Activated T-cell treated with anti-CD3 and anti-CD28 coated beads, Interleukin-2, amount 50 U/mL, for 24 hours (primary cell): ENCODE measurements around the gene SDCCAG8.
"Not testable (repeated sequence)": the region's sequence is repeated elsewhere in the genome, so short reads cannot be mapped to it uniquely, and the experiment has no call there.

Source experiments
- DNase-seq: peaks from one replicate; pipeline ENCODE4 v3.0.0-alpha.2; 2020
- H3K27ac Mint-ChIP-seq: 2 replicates; pipeline ENCODE4 v1.8.0; 2020; ENCODE audit warnings: mild to moderate bottlenecking, mixed read lengths
- H3K27me3 Mint-ChIP-seq: 2 replicates; pipeline ENCODE4 v1.8.0; 2020; ENCODE audit warnings: mixed read lengths
- H3K36me3 Mint-ChIP-seq: 2 replicates; pipeline ENCODE4 v1.8.0; 2020; ENCODE audit warnings: low read depth, mixed read lengths
- H3K4me1 Mint-ChIP-seq: 2 replicates; pipeline ENCODE4 v1.8.0; 2020; ENCODE audit warnings: low read depth, mixed read lengths
- H3K4me3 Mint-ChIP-seq: 2 replicates; pipeline ENCODE4 v1.8.0; 2020; ENCODE audit warnings: mild to moderate bottlenecking, moderate library complexity, mixed read lengths
- H3K9me3 Mint-ChIP-seq: 2 replicates; pipeline ENCODE4 v1.8.0; 2020; ENCODE audit warnings: mixed read lengths

Gene SDCCAG8

DNA sequence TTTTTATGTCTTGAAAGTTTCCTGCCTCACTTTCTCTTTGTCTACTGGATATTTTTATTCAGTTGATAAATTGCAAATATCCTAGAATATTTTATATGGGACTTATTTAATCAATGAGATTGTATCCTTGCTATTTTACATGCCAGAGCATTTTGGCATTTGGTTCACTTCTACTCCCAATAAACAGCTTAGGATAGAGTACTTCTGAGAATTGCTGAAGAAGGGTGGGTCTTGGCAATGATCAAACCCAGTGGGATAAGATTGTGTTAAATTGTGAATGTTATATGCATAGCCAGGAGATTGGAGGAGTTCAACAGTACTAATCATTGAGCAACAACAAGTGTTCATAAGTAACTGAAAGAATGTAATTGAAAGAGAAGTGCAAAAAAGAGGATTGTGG is 60.1 kb downstream of the SDCCAG8 start:
- DNase-seq: no peak
- Mint-ChIP-seq H3K27ac (no peak overlapping the region), H3K4me3 (no peak overlapping the region), H3K4me1 (peaks cover 5% of the 10 kb centered on the region), H3K27me3 (no peaks in the 10 kb centered on the region), H3K9me3 (no peaks in the 10 kb centered on the region), H3K36me3 (peaks cover 40% of the 10 kb centered on the region)

DNA sequence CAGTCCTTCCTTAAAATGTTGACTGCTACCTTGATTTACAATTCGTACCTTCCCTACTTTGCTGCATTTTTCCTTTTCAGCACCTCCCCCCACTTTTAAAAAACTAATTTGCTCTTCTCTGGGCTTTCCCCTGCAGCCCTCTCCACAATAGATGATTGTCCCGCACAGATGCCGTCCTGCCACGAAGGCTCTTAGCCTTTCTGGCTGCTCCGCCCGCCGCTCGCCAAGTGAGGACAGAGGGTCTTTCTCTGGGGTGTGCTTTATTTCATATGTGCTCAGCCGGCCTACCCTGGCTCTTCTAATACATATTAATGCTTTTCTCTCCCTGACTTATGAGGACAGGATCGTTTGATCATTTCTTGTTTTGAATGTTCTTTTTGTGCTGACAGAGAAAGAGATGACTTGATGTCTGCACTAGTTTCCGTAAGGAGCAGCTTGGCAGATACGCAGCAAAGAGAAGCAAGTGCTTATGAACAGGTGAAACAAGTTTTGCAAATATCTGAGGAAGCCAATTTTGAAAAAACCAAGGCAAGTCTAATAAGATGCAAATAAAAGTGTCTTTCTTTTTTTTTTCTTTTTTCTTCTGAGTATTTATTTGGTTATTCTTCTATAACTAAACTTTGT is 60.6 kb downstream of the SDCCAG8 start:
- DNase-seq: no peak
- no peaks in the 10 kb centered on the region for H3K27me3 Mint-ChIP-seq
- H3K27ac Mint-ChIP-seq: no peak overlapping the region
- no peaks in the 10 kb centered on the region for H3K9me3 Mint-ChIP-seq
- H3K4me1 Mint-ChIP-seq: peaks cover 5% of the 10 kb centered on the region
- peaks cover 39% of the 10 kb centered on the region for H3K36me3 Mint-ChIP-seq
- no peak overlapping the region for H3K4me3 Mint-ChIP-seq

GRCh38 chr1:243320224-243320623 is 64.4 kb downstream of the SDCCAG8 start:
- Mint-ChIP-seq H3K4me3 (no peak overlapping the region), H3K4me1 (peaks cover 2% of the 10 kb centered on the region), H3K27me3 (no peaks in the 10 kb centered on the region), H3K36me3 (peaks cover 28% of the 10 kb centered on the region), H3K27ac (no peak overlapping the region), H3K9me3 (no peaks in the 10 kb centered on the region)
- DNase-seq: no peak

- peaks cover 15% of the 10 kb centered on the region for H3K36me3 Mint-ChIP-seq
- H3K27me3 Mint-ChIP-seq: no peaks in the 10 kb centered on the region
- H3K4me1 Mint-ChIP-seq: no peaks in the 10 kb centered on the region
- H3K9me3 Mint-ChIP-seq: no peaks in the 10 kb centered on the region
- H3K27ac Mint-ChIP-seq: no peak overlapping the region
- H3K4me3 Mint-ChIP-seq: no peak overlapping the region
- no peak for DNase-seq
Observed at GRCh38 chr1:243322326-243322725, 66.5 kb downstream of the SDCCAG8 start.

- Mint-ChIP-seq H3K9me3 (no peaks in the 10 kb centered on the region), H3K27me3 (no peaks in the 10 kb centered on the region), H3K27ac (no peak overlapping the region), H3K4me1 (no peaks in the 10 kb centered on the region), H3K4me3 (no peak overlapping the region), H3K36me3 (peaks cover 5% of the 10 kb centered on the region)
- no peak for DNase-seq
Observed at GRCh38 chr1:243323491-243323890, 67.7 kb downstream of the SDCCAG8 start.

GRCh38 chr1:243325305-243325890 is 69.6 kb downstream of the SDCCAG8 start:
- H3K27me3 Mint-ChIP-seq: no peaks in the 10 kb centered on the region
- no peak for DNase-seq
- H3K36me3 Mint-ChIP-seq: no peaks in the 10 kb centered on the region
- no peaks in the 10 kb centered on the region for H3K4me1 Mint-ChIP-seq
- no peak overlapping the region for H3K4me3 Mint-ChIP-seq
- H3K9me3 Mint-ChIP-seq: no peaks in the 10 kb centered on the region
- H3K27ac Mint-ChIP-seq: no peak overlapping the region

GRCh38 chr1:243332440-243332839 is 76.6 kb downstream of the SDCCAG8 start:
- peaks cover 14% of the 10 kb centered on the region for H3K4me1 Mint-ChIP-seq
- no peaks in the 10 kb centered on the region for H3K27me3 Mint-ChIP-seq
- no peak overlapping the region for H3K4me3 Mint-ChIP-seq
- H3K36me3 Mint-ChIP-seq: peaks cover 42% of the 10 kb centered on the region
- DNase-seq: no peak
- no peaks in the 10 kb centered on the region for H3K9me3 Mint-ChIP-seq
- H3K27ac Mint-ChIP-seq: no peak overlapping the region

DNA sequence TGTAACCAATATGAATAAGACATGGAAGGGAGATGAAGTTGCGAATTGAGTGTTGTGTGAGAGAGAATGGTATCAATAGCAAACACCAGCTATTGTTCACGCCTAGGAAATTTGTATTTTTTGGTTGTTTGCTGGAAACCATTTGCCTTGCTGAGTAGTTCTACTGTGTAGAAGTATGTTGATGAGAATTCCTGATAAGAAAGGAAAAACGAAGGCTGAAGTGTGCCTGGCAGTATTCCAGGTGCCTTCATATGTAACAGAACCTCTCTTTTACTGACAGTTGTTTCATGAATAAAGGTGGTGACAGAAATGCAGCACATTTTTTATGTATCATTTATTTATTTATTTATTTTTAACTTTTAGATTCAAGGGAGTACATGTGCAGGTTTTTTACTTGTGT is 79.5 kb downstream of the SDCCAG8 start:
- no peak overlapping the region for H3K4me3 Mint-ChIP-seq
- H3K27ac Mint-ChIP-seq: no peak overlapping the region
- no peaks in the 10 kb centered on the region for H3K27me3 Mint-ChIP-seq
- H3K9me3 Mint-ChIP-seq: no peaks in the 10 kb centered on the region
- DNase-seq: no peak
- peaks cover 54% of the 10 kb centered on the region for H3K36me3 Mint-ChIP-seq
- H3K4me1 Mint-ChIP-seq: peaks cover 14% of the 10 kb centered on the region

GRCh38 chr1:243336163-243336562 is 80.3 kb downstream of the SDCCAG8 start:
- Mint-ChIP-seq H3K4me1 (peaks cover 14% of the 10 kb centered on the region), H3K36me3 (peaks cover 56% of the 10 kb centered on the region), H3K9me3 (no peaks in the 10 kb centered on the region), H3K27ac (peak overlapping the region; percentile 65), H3K4me3 (no peak overlapping the region), H3K27me3 (no peaks in the 10 kb centered on the region)
- DNase-seq: no peak

GRCh38 chr1:243338848-243339247 is 83.0 kb downstream of the SDCCAG8 start:
- not testable (repeated sequence) for H3K27ac Mint-ChIP-seq, DNase-seq, H3K27me3 Mint-ChIP-seq, H3K9me3 Mint-ChIP-seq, H3K4me3 Mint-ChIP-seq
- Mint-ChIP-seq H3K36me3 (peaks cover 37% of the 10 kb centered on the region), H3K4me1 (peaks cover 14% of the 10 kb centered on the region)

GRCh38 chr1:243341074-243341473 is 85.2 kb downstream of the SDCCAG8 start:
- H3K27ac Mint-ChIP-seq: no peak overlapping the region
- H3K9me3 Mint-ChIP-seq: no peaks in the 10 kb centered on the region
- H3K27me3 Mint-ChIP-seq: no peaks in the 10 kb centered on the region
- no peak for DNase-seq
- no peak overlapping the region for H3K4me3 Mint-ChIP-seq
- H3K36me3 Mint-ChIP-seq: peaks cover 32% of the 10 kb centered on the region
- peaks cover 15% of the 10 kb centered on the region for H3K4me1 Mint-ChIP-seq

DNA sequence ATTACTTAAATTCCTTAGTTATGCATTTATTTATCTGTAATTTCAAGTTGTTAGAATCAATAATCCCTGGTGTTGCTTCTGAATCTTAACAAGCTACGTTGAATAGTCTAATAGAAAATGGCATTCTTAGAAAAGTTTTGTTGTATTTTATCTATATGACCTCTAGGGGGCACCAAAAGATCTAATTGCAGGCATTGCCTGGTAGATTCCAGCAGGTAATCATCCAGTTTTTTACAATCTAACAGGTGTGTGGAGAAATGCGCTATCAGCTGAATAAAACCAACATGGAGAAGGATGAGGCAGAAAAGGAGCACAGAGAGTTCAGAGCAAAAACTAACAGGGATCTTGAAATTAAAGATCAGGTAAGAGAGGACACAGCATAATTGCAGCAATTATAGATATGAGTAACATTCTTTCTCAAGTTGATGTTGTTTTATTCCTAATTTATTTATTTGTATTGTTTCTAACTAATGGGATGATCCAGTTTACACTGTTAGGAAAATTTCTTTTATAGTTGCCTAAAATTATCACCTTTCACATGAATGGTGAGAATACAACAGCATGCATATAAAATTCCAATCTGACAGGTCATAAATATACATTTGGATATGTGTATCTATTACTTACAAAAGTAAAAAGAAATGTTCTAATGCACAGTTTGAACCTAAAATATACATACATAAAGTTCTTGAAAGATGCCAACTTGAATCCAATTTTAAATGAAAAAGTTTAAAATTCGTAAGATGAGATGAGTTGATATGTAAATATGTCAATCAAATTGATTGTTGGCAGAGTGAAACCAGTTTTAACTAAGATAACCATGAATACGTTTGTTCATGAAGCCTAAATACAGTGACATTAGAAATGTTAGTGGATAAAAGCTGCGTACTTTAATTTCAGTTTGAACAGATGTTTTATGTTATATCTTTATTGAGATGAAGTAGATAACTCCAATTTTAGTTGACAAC is 88.4 kb downstream of the SDCCAG8 start:
- no peak for DNase-seq
- Mint-ChIP-seq H3K4me1 (peaks cover 7% of the 10 kb centered on the region), H3K9me3 (no peaks in the 10 kb centered on the region)

DNA sequence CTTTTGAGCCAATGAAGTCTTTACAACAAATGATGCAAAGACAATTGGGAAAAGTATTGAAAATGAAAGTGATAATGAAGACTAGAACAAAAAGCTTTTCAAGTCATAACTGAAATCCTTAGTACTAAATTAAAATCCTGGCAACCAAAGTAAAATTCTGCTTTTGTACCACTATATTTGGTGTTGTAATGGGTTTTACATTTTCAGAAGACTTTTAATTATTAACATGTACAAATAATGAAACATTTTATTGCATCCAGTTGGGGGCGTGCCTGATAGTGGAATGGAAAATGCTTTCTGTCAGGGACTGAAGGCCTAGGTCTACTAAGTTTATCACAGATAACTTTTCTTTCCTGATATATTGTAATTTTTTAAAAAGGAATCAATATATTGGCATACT is 89.4 kb downstream of the SDCCAG8 start:
- DNase-seq: no peak
- Mint-ChIP-seq H3K4me3 (no peak overlapping the region), H3K4me1 (peaks cover 7% of the 10 kb centered on the region), H3K27me3 (no peaks in the 10 kb centered on the region), H3K27ac (no peak overlapping the region), H3K9me3 (no peaks in the 10 kb centered on the region), H3K36me3 (peaks cover 47% of the 10 kb centered on the region)

More for the DNA sequence above, 88.4 kb downstream of the SDCCAG8 start:
- no peaks in the 10 kb centered on the region for H3K27me3 Mint-ChIP-seq
- H3K36me3 Mint-ChIP-seq: peaks cover 45% of the 10 kb centered on the region
- no peak overlapping the region for H3K27ac Mint-ChIP-seq
- no peak overlapping the region for H3K4me3 Mint-ChIP-seq

DNA sequence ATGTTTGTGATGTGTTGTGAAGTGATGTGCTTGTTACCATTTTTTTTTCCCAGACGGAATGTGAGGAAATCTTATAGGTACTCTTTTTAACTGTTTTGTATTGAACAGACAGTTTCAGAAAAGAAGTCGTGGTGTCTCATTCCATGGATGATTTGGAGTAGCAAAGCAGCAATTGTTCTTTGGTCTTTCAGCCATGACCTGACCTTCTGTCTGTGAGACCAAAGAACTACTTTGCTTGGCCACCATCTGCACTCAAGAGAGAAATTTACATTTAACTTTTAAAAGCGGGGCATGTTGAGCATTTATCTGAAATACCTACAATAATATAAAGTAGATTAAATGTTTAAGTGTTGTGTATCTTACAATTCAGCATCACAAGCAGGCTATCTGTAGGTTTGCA is 90.2 kb downstream of the SDCCAG8 start:
- no peak overlapping the region for H3K4me3 Mint-ChIP-seq
- H3K27ac Mint-ChIP-seq: no peak overlapping the region
- peaks cover 7% of the 10 kb centered on the region for H3K4me1 Mint-ChIP-seq
- H3K9me3 Mint-ChIP-seq: no peaks in the 10 kb centered on the region
- H3K27me3 Mint-ChIP-seq: no peaks in the 10 kb centered on the region
- DNase-seq: no peak
- peaks cover 47% of the 10 kb centered on the region for H3K36me3 Mint-ChIP-seq

- Mint-ChIP-seq H3K4me1 (peaks cover 7% of the 10 kb centered on the region), H3K27me3 (no peaks in the 10 kb centered on the region), H3K4me3 (no peak overlapping the region), H3K27ac (no peak overlapping the region), H3K9me3 (no peaks in the 10 kb centered on the region), H3K36me3 (peaks cover 47% of the 10 kb centered on the region)
- DNase-seq: no peak
Observed at GRCh38 chr1:243346468-243346867, 90.6 kb downstream of the SDCCAG8 start.
